Nucleus accumbens (tissue), 56 donors: Measurements from ENCODE around the gene RHOXF1.
"Not testable (repeated sequence)": the region's sequence is repeated elsewhere in the genome, so short reads cannot be mapped to it uniquely, and the experiment has no call there.

ENCODE experiments used
- DNase-seq, 56 donors: peaks; one replicate each; lab custom pipeline; 2025; lab: John Stamatoyannopoulos, UW

RHOXF1 gene

GRCh38 chrX:120087289-120088017, 28.3 kb downstream of the RHOXF1 start:
- DNase-seq = no peak

GRCh38 chrX:120085553-120086185, 30.0 kb downstream of the RHOXF1 start:
- DNase-seq = not testable (repeated sequence)

- not testable (repeated sequence) for DNase-seq
Observed at GRCh38 chrX:120077590-120077989, 38.1 kb downstream of the RHOXF1 start, which contains the start of gene RHOXF2B. Gene RHOXF2B, minus strand, starts transcription at chrX:120077690. Its CDS starts 138 bp downstream, at chrX:120077552.

DNA sequence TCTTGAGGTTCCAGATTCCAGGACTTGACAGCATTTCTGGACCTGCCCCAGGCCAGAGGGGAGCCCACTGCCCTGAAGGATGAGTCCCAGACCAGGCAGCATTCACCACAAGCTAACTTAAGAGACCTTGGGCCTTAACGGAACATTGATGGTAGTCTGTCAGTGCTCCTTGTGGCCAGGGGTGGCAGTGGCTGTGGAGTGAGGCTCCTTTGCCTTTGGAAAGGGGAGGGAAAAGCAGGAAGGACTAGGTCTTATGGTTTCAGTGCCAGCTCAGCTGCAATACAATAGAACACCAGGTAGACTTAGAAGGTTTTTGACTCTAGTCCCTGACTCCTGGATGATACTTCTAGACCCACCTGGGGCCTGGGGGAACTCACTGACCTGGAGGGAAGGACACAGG, 49.5 kb downstream of the RHOXF1 start:
- not testable (repeated sequence) for DNase-seq
